Keratinocyte (primary cell): ENCODE data around the gene CRTC1. TPM values are rescaled to one million over a fixed set of nuclear protein-coding genes. Genes with fewer than 3 reads are reported as not detected.

Experiments used
- DNase-seq: peaks from one replicate; pipeline ENCODE4 v3.0.0-alpha.2; 2011; ENCODE audit warnings: low read depth, missing footprints, low spot score
- FAIRE-seq: peaks from 2 replicates; lab custom pipeline; 2011; peaks lifted over from hg19 to GRCh38; lab: Jason Lieb, UNC
- H2AFZ ChIP-seq: 2 replicates; pipeline ENCODE4 v1.6.0; 2012; ENCODE audit warnings: low read length, control low read depth, inconsistent platforms; ENCODE audit not compliant: control insufficient read depth
- H3K27ac ChIP-seq: 2 replicates; pipeline ENCODE4 v1.5.1; 2011; ENCODE audit warnings: low read length; ENCODE audit not compliant: control insufficient read depth, insufficient read depth
- H3K27me3 ChIP-seq: 3 replicates; pipeline ENCODE4 v1.6.0; 2011; ENCODE audit warnings: low read length; ENCODE audit not compliant: control insufficient read depth, insufficient read depth; ENCODE audit errors: extremely low read depth
- H3K36me3 ChIP-seq, 2 experiments: 2 replicates in 1 of 2; 3 replicates in 1 of 2; pipeline ENCODE4 v1.5.1; 2011; ENCODE audit warnings: low read length in 2 of 2, mild to moderate bottlenecking in 1 of 2; ENCODE audit not compliant: control insufficient read depth in 2 of 2, insufficient read depth in 2 of 2; ENCODE audit errors: extremely low read depth in 1 of 2
- H3K4me1 ChIP-seq: 3 replicates; pipeline ENCODE4 v1.5.1; 2011; ENCODE audit warnings: low read length; ENCODE audit not compliant: control insufficient read depth, insufficient read depth; ENCODE audit errors: extremely low read depth
- H3K4me2 ChIP-seq: 3 replicates; pipeline ENCODE4 v1.6.0; 2011; ENCODE audit warnings: low read depth, low read length; ENCODE audit not compliant: control insufficient read depth, insufficient read depth; ENCODE audit errors: extremely low read depth
- H3K4me3 ChIP-seq, 3 experiments: fragments of 200-600 bp in 1 of 3; sonication (generic) in 1 of 3; 2 replicates in 2 of 3; 3 replicates in 1 of 3; pipeline ENCODE4 v1.5.1; 2011 to 2016; ENCODE audit warnings: low read length in 3 of 3, mild to moderate bottlenecking in 3 of 3, control low read depth in 2 of 3, inconsistent platforms in 1 of 3, low read depth in 1 of 3, mixed read lengths in 1 of 3, mixed run types in 1 of 3, moderate library complexity in 1 of 3; ENCODE audit not compliant: control insufficient read depth in 2 of 3, insufficient read depth in 2 of 3; ENCODE audit errors: extremely low read depth in 1 of 3
- H3K79me2 ChIP-seq: 2 replicates; pipeline ENCODE4 v1.6.0; 2012; ENCODE audit warnings: low read length; ENCODE audit not compliant: control insufficient read depth, insufficient read depth
- H3K9ac ChIP-seq: 3 replicates; pipeline ENCODE4 v1.6.0; 2011; ENCODE audit warnings: low read length; ENCODE audit not compliant: control insufficient read depth, insufficient read depth; ENCODE audit errors: extremely low read depth
- H3K9me1 ChIP-seq: 3 replicates; pipeline ENCODE4 v1.6.0; 2011; ENCODE audit warnings: low read length; ENCODE audit not compliant: control insufficient read depth, insufficient read depth; ENCODE audit errors: extremely low read depth
- H3K9me3 ChIP-seq: 2 replicates; pipeline ENCODE4 v1.5.1; 2012; ENCODE audit warnings: low read depth, low read length; ENCODE audit not compliant: control insufficient read depth
- H4K20me1 ChIP-seq: 3 replicates; pipeline ENCODE4 v1.6.0; 2011; ENCODE audit warnings: low read length; ENCODE audit not compliant: control insufficient read depth, insufficient read depth; ENCODE audit errors: extremely low read depth
- EZH2 ChIP-seq: IDR thresholded peaks from one replicate; pipeline ENCODE4 v1.6.1; 2012; ENCODE audit warnings: inconsistent platforms, mild to moderate bottlenecking, low read length, moderate library complexity
- dilution Hi-C: fragments of 300-500 bp; cut with MboI; formaldehyde crosslinking; loops from one replicate; pipeline ENCODE4 v1.7.0; 2020; ENCODE audit warnings: low sequenced_read_pairs; ENCODE audit not compliant: extremely low pct_ligation_motif_present
- polyA plus RNA-seq, 5 experiments: library from polyadenylated mRNA; depleted of rRNA in 3 of 5; stranded (reverse) in 3 of 5; stranded (forward) in 1 of 5; unstranded in 1 of 5; fragments of >200 nt; gene quantifications; 1 replicate in 1 of 5; 2 replicates in 3 of 5; 3 replicates in 1 of 5; pipeline versions ENCODE4 v1.2.1 to v1.2.3, GENCODE V29; 2011 to 2012; ENCODE audit warnings: missing spikeins in 2 of 5, low read depth in 1 of 5, low replicate concordance in 1 of 5
- TF ChIP-seq, protein P1 (sequence below), 3 experiments: IDR thresholded peaks in 1 of 3; conservative IDR thresholded peaks in 1 of 3; optimal IDR thresholded peaks in 1 of 3; 2 replicates in 2 of 3; 3 replicates in 1 of 3; pipeline versions ENCODE3 to v1.5.1; 2011; ENCODE audit warnings: low read length in 3 of 3, mild to moderate bottlenecking in 3 of 3, moderate library complexity in 2 of 3, control low read depth in 1 of 3, inconsistent platforms in 1 of 3; ENCODE audit not compliant: insufficient read depth in 2 of 3; ENCODE audit errors: extremely low read depth in 1 of 3

Gene CRTC1
- polyA plus RNA-seq, 1 donor (not counting 4 experiments of a cell fraction or from before 2014, with no cell fraction given): 0.54 TPM

DNA sequence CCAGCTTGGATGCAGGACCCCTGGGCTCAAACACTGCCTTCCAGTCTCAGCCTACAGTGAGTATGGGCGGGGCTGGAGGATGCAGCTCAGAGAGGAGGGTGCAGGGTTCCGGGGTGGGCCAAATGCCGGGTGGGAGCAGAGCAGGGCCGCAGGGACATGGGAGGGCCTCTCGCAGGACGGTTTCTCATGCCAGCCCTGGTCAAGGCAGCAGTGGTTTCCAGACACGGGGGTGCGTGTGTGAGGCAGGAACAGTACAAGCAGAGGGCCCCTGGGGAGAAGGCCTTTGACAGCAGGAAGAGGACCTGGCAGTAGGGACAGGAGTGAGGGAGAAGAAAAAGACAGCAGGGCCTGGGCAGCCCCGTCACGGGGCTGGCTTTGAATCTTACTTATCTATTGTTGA, 34.1 kb downstream of the CRTC1 start:
- Histone ChIP-seq H3K4me2 (no peak overlapping the region), H2AFZ (no peak overlapping the region), H3K27ac (no peak overlapping the region), H3K27me3 (no peaks in the 10 kb centered on the region), H4K20me1 (peaks cover 6% of the 10 kb centered on the region), H3K9me1 (no peaks in the 10 kb centered on the region), H3K9me3 (no peaks in the 10 kb centered on the region), H3K79me2 (no peaks in the 10 kb centered on the region), H3K4me1 (no peaks in the 10 kb centered on the region), H3K9ac (no peak overlapping the region), H3K36me3 (no peaks in the 10 kb centered on the region), H3K4me3 (no peak overlapping the region)
- no peak for DNase-seq
- no peak for FAIRE-seq
- dilution Hi-C loops: no loop called here
- TF ChIP-seq EZH2: no peak
- TF ChIP-seq, protein P1, sequence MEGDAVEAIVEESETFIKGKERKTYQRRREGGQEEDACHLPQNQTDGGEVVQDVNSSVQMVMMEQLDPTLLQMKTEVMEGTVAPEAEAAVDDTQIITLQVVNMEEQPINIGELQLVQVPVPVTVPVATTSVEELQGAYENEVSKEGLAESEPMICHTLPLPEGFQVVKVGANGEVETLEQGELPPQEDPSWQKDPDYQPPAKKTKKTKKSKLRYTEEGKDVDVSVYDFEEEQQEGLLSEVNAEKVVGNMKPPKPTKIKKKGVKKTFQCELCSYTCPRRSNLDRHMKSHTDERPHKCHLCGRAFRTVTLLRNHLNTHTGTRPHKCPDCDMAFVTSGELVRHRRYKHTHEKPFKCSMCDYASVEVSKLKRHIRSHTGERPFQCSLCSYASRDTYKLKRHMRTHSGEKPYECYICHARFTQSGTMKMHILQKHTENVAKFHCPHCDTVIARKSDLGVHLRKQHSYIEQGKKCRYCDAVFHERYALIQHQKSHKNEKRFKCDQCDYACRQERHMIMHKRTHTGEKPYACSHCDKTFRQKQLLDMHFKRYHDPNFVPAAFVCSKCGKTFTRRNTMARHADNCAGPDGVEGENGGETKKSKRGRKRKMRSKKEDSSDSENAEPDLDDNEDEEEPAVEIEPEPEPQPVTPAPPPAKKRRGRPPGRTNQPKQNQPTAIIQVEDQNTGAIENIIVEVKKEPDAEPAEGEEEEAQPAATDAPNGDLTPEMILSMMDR (optimal IDR thresholded peaks at IDR 0.05 in 1 of 3, IDR thresholded peaks at IDR 0.05 in 1 of 3, conservative IDR thresholded peaks at IDR 0.05 in 1 of 3; ENCODE audit: extremely low read depth in 1 of 3, insufficient read depth in 2 of 3, low read length in 3 of 3): no peak

DNA sequence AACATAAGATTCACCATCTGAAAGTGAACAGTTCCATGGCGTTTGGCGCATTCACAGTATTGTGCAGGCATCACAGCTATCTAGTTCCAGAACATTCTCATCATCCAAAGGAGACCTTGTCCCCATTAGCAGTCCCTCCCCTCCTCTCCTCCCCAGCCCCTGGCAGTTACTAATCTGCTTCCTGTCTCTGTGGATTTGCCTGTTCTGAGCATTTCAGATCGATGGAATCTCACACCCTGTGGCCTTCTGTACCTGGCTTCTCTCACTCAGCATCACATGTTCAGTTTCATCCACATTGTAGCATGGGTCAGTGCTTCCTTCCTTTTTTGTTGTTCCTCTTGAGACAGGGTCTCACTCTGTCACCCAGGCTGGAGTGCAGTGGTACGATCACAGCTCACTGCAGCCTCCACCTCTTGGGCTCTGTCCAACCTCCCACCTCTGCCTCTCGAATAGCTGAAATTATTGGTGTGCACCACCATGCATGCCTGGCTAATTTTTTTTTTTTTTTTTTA, 34.6 kb downstream of the CRTC1 start:
- FAIRE-seq (no peak), DNase-seq (no peak)
- H3K9me1 ChIP-seq: no peaks in the 10 kb centered on the region
- no peak overlapping the region for H3K27ac ChIP-seq
- H3K27me3 ChIP-seq: no peaks in the 10 kb centered on the region
- H3K4me3 ChIP-seq: no peak overlapping the region
- H2AFZ ChIP-seq: no peak overlapping the region
- H3K79me2 ChIP-seq: no peaks in the 10 kb centered on the region
- dilution Hi-C loops: no loop called here
- H3K9me3 ChIP-seq: no peaks in the 10 kb centered on the region
- H3K36me3 ChIP-seq: no peaks in the 10 kb centered on the region
- H3K4me1 ChIP-seq: no peaks in the 10 kb centered on the region
- TF ChIP-seq EZH2: no peak
- TF ChIP-seq, protein P1 (optimal IDR thresholded peaks at IDR 0.05 in 1 of 3, IDR thresholded peaks at IDR 0.05 in 1 of 3, conservative IDR thresholded peaks at IDR 0.05 in 1 of 3; ENCODE audit: extremely low read depth in 1 of 3, insufficient read depth in 2 of 3, low read length in 3 of 3): no peak
- no peak overlapping the region for H3K9ac ChIP-seq
- no peak overlapping the region for H3K4me2 ChIP-seq
- H4K20me1 ChIP-seq: peaks cover 6% of the 10 kb centered on the region
